GM12801 (cell line): ENCODE measurements around the gene GRIN2C.

Source experiments
- CTCF ChIP-seq: IDR thresholded peaks from one replicate; pipeline ENCODE4 v1.5.1; 2011; ENCODE audit warnings: control low read depth; ENCODE audit not compliant: insufficient read length; ENCODE audit errors: extremely low read depth

Gene GRIN2C

DNA sequence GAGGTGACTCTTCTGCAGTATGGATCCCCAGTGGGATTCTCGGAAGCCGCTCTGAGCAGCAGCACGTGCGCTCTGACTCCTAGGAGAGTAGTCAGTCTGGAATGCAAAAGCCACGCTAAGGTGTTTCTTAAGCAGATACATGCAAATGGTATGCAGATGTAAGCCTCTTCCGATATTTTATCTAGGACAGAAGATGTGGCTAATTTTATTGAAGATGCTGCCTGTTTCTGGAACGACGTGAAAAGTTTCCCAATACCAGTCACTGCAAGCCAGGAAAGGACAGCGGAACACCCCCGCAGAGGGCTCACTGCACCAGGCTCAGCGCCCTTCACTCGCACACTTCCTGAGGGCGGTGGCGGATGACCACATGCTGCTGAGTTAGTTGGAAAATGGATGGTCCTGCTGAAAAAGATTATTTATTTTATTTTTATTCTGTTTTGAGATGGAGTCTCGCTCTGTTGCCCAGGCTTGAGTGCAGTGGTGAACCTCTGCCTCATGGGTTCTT, 23.6 kb upstream of the GRIN2C start:
- TF ChIP-seq CTCF = no peak

DNA sequence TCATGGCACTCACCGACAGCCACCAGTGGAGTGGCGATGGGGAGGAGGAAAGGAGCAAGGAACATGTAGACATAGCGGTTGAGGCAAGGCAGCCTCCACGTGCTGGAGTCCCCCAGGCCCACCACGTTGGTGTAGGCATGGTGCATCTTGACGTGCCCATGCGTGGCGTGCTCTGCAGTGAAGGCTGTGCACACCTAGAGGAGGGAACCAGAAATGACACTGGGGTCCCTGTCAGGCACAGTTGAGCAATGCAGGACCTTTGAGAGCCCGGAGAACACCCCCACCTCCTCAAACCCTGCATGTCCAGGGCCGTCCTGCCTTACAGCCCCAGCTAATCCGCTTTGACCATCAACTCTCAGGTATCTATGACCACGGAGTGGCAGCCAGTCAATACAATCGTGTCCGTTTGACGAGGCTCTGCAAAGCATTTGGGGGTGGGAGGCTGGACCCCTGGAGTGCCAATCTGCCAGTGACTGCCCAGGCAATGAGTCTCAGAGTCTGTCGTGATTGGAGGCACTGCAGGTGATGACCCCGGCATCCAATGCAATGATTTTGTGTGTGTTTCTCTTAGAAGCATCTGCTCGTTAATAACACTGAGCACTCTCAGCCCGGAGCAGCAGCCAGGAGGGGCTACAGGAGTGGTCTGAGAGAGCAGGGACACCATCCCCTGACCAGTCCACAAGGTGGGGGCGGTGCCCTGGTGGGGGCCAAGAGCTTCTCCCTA, 23.0 kb upstream of the GRIN2C start:
- no peak for TF ChIP-seq CTCF

DNA sequence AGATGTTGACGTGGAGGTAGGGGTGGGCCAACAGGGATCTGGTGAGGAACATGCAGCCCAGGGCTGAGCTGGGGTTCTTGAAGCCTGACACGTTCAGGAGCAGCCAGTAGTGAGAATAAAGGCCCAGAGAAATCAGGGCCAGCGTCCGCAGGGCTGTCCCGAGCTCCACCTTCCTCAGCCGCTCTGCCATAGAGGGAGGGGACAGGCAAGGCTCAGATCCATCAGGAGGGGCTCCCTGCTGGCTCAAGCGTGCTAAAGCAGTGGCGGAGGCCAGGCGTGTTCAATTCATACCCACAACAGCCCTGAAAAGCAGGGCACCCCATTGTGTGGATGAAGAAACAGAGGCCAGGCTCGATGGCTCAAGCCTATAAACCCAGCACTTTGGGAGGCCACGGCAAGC, 21.4 kb upstream of the GRIN2C start:
- no peak for TF ChIP-seq CTCF

DNA sequence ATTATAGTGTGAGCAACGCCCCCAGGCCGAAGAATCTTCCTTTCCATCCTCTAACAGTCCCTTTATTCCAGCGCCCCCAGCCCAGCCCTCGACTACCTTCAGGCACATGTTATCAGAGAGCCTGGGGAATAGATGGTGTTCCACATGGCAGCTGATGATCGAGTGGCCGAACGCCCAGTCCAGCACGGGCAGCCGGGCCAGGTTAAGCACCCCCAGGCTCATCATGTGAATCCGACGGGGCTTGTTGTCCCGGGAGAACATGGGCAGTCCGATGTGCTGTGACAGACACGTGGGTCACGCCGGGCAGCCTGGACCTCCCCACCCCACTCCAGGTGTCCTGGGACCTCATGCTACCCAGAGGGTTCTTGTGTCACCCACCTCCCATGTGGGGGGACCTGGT, 19.6 kb upstream of the GRIN2C start:
- no peak for TF ChIP-seq CTCF

GRCh38 chr17:74878658-74879057, 19.0 kb upstream of the GRIN2C start:
- TF ChIP-seq CTCF = no peak

DNA sequence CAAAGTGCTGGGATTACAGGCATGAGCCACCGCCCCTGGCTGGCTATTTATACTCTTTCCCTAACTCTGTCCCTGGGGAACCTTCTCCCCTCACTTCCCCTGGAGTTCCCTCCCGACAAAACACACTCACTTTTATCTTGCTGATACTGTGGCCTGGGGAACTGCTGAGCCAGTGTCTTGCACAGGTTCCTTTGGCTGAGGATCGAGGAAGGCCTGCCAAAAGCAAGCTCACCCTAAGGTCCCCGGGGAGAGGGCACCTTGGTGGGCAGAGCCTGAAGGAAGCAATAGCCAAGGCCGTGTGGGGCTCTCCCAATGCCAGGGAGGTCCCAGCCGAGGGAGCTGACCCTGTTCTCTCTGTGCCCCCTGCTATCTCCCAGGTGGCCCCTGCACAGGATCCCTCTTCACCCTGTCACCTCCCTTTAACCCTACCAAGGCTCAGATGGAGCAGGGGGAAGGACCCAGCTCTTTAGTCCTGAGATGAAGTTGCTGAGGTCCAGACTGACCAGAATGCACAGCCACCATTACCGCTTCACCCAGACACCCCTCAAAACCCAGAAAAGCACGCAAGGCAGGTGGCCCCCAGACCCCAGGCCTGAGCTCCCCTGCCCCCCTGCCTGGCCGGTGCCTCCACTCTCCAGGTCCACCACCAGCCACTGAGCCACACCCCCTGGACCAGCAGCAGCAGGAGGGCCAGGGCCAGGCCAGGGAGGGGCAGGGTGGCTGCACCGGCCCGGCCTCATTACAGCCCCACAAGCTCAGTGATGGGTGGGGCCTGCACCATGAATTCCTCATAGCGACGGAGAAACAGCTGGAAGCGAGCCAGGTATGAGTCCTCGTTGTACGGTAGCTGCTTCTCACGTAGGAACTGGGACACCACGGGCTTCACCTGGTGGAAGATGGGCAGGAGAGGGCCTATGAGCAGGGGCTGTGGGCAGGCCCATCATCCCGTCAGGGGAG, 18.2 kb upstream of the GRIN2C start:
- no peak for TF ChIP-seq CTCF

- TF ChIP-seq CTCF = no peak
Observed at GRCh38 chr17:74875977-74876593, 16.4 kb upstream of the GRIN2C start.
